Measurements from ENCODE around the gene ACAD8.
A peak's percentile ranks its signal among the peaks of the same experiment; 100 is the strongest.

The ACAD8 gene

GRCh38 chr11:134257101-134257500 lies 3.7 kb downstream of the ACAD8 start:
- H3K4me3 ChIP-seq (ENCODE audit: low read depth, low read length) = no peak overlapping the region
- DNase-seq (ENCODE audit: low read depth) = no peak
- TF ChIP-seq CTCF (IDR thresholded peaks at IDR 0.05; ENCODE audit: insufficient read depth, low read depth, low read length, missing control alignments) = no peak

- no peak overlapping the region for H3K4me3 ChIP-seq (ENCODE audit: low read depth, low read length)
- TF ChIP-seq CTCF (IDR thresholded peaks at IDR 0.05; ENCODE audit: insufficient read depth, low read depth, low read length, missing control alignments) = no peak
- no peak for DNase-seq (ENCODE audit: low read depth)
Observed at GRCh38 chr11:134258577-134258976, 5.2 kb downstream of the ACAD8 start.

- DNase-seq (ENCODE audit: low read depth) = no peak
- TF ChIP-seq CTCF (IDR thresholded peaks at IDR 0.05; ENCODE audit: insufficient read depth, low read depth, low read length, missing control alignments) = no peak
- no peak overlapping the region for H3K4me3 ChIP-seq (ENCODE audit: low read depth, low read length)
Observed at GRCh38 chr11:134260503-134260902, 7.1 kb downstream of the ACAD8 start.

- H3K4me3 ChIP-seq (ENCODE audit: low read depth, low read length) = no peak overlapping the region
- no peak for TF ChIP-seq CTCF (IDR thresholded peaks at IDR 0.05; ENCODE audit: insufficient read depth, low read depth, low read length, missing control alignments)
- no peak for DNase-seq (ENCODE audit: low read depth)
Observed at GRCh38 chr11:134260983-134261382, 7.6 kb downstream of the ACAD8 start.

GRCh38 chr11:134261626-134262488 lies 8.5 kb downstream of the ACAD8 start:
- peak; percentile 42 for DNase-seq (ENCODE audit: low read depth)
- no peak overlapping the region for H3K4me3 ChIP-seq (ENCODE audit: low read depth, low read length)
- peak; percentile 53 for TF ChIP-seq CTCF (IDR thresholded peaks at IDR 0.05; ENCODE audit: insufficient read depth, low read depth, low read length, missing control alignments)

- TF ChIP-seq CTCF (IDR thresholded peaks at IDR 0.05; ENCODE audit: insufficient read depth, low read depth, low read length, missing control alignments) = no peak
- no peak overlapping the region for H3K4me3 ChIP-seq (ENCODE audit: low read depth, low read length)
- no peak for DNase-seq (ENCODE audit: low read depth)
Observed at GRCh38 chr11:134264966-134265764, 11.8 kb downstream of the ACAD8 start.
